ENCODE data around the gene GAS7.

DNA sequence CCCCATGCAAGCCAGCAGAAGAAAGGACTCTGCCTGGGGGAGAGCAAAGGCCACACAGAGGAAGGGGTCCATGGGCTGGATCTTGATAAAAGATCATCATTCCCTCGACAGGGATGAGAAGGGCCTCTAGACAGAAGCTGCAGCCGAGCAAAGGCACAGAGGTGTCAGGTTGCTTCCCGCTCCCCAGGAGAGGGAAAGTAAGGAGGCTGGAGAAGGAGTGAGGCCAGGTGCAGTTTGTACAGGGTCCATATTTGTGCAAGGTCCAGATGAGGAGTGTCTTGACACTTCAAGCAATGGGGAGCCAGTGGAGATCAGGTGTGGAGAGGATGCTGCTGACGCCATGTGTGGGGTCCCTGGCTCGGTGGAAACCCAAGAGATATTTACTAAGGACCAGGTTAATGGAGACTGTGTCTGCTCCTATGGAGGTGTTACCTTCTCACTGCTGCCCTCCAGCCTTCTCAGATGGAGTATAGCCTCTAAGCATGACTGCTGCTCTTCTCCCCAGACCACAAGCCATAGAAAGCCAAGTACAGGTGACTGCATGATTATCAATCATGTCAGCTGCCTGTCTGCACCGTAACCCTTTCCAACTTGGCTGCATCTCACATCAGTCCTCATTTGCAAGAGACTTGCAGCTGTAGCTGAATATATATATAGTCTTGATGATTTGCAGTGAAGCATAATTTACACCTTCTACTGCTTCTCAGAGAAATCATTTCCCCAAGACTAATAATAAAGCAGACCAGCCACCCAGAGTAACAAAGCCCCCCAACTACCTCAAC lies 21.1 kb downstream of the GAS7 start:
- no peak for TF ChIP-seq POLR2AphosphoS5 (IDR thresholded peaks at IDR 0.05)
- TF ChIP-seq, protein P1, sequence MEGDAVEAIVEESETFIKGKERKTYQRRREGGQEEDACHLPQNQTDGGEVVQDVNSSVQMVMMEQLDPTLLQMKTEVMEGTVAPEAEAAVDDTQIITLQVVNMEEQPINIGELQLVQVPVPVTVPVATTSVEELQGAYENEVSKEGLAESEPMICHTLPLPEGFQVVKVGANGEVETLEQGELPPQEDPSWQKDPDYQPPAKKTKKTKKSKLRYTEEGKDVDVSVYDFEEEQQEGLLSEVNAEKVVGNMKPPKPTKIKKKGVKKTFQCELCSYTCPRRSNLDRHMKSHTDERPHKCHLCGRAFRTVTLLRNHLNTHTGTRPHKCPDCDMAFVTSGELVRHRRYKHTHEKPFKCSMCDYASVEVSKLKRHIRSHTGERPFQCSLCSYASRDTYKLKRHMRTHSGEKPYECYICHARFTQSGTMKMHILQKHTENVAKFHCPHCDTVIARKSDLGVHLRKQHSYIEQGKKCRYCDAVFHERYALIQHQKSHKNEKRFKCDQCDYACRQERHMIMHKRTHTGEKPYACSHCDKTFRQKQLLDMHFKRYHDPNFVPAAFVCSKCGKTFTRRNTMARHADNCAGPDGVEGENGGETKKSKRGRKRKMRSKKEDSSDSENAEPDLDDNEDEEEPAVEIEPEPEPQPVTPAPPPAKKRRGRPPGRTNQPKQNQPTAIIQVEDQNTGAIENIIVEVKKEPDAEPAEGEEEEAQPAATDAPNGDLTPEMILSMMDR (IDR thresholded peaks at IDR 0.05): no peak

Measured in prostate gland (tissue), 2 donors.